GM18858 (cell line): Measurements from ENCODE around the gene SEZ6.

ENCODE experiments used
- ATAC-seq: cut with Tn5 transposase; IDR thresholded peaks from one replicate; pipeline ENCODE4 v1.9.1; 2021; ENCODE audit not compliant: unreplicated experiment

Gene SEZ6

GRCh38 chr17:28907709-28908475, 97.9 kb downstream of the SEZ6 start:
- no peak for ATAC-seq

- ATAC-seq = no peak
Observed at GRCh38 chr17:28906706-28907438, 99.0 kb downstream of the SEZ6 start.

- no peak for ATAC-seq
Observed at GRCh38 chr17:28906276-28906675, 99.6 kb downstream of the SEZ6 start.
